Activated CD4-positive, alpha-beta T cell treated with anti-CD3 and anti-CD28 coated beads for 36 hours (primary cell): ENCODE results near the gene RAB3IL1. TPM values are rescaled to one million over a fixed set of nuclear protein-coding genes. Genes with fewer than 3 reads are reported as not detected.
"Not testable (repeated sequence)": the region's sequence is repeated elsewhere in the genome, so short reads cannot be mapped to it uniquely, and the experiment has no call there.

ENCODE experiments used
- ATAC-seq: fragments of 200-7000 bp; cut with Tn5 transposase; one replicate; pipeline ENCODE4 v1.10.0; 2021; ENCODE audit warnings: mild to moderate bottlenecking, moderate library complexity
- CTCF ChIA-PET: fragments of 350-600 bp; sonication (Branson Sonifier 250); formaldehyde crosslinking; loops from one replicate; lab custom pipeline; 2021; ENCODE audit warnings: antibody characterized with exemption; lab: Charles Lee
- POLR2A ChIA-PET: fragments of 350-600 bp; sonication (Branson Sonifier 250); formaldehyde crosslinking; loops from one replicate; lab custom pipeline; 2021; ENCODE audit warnings: antibody characterized with exemption, inconsistent platforms; lab: Charles Lee
- DNase-seq: peaks from one replicate; pipeline ENCODE4 v3.0.0-alpha.2; 2020
- H3K27ac Mint-ChIP-seq: one replicate; pipeline ENCODE4 v1.8.0; 2021; ENCODE audit warnings: mixed read lengths
- H3K27me3 Mint-ChIP-seq: one replicate; pipeline ENCODE4 v1.8.0; 2021; ENCODE audit warnings: mixed read lengths
- H3K36me3 Mint-ChIP-seq: one replicate; pipeline ENCODE4 v1.8.0; 2021; ENCODE audit warnings: low read depth, mixed read lengths
- H3K4me1 Mint-ChIP-seq: one replicate; pipeline ENCODE4 v1.8.0; 2021; ENCODE audit warnings: mixed read lengths
- H3K4me3 Mint-ChIP-seq: one replicate; pipeline ENCODE4 v1.8.0; 2021; ENCODE audit warnings: mild to moderate bottlenecking, moderate library complexity, mixed read lengths
- H3K9me3 Mint-ChIP-seq: one replicate; pipeline ENCODE4 v1.8.0; 2021; ENCODE audit warnings: low read depth, mixed read lengths
- intact Hi-C, 2 experiments: fragments of 100-400 bp; cut with DNase I in 1 of 2; cut with micrococcal nuclease in 1 of 2; formaldehyde crosslinking; loops; one replicate each; pipeline versions ENCODE4 v1.14.2 to v1.15.1; 2022 to 2024; cut with DNase I, micrococcal nuclease
- total RNA-seq, 2 experiments: library from RNA; stranded (reverse); gene quantifications; one replicate each; pipeline ENCODE4 v1.2.3, GENCODE V29; 2021

RAB3IL1 gene
- total RNA-seq, 2 experiments from 2014 or later, result 0.09 TPM; not detected in 1

DNA sequence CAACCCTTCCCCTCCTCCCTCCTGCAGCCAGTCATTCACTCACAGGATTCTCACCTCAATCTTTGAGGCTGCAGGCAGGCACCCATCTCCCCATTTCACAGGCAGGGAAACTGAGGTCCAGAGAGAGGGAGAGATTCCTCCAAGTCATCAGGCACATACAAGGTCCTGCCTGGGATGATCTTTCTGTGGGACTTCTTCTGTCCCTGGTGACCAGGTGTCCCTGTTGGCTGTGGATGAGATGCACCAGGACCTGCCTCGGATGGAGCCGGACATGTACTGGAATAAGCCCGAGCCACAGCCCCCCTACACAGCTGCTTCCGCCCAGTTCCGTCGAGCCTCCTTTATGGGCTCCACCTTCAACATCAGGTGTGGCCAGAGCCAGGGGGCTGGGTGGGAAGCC, 42.3 kb upstream of the RAB3IL1 start:
- H3K27me3 Mint-ChIP-seq, result peaks cover 11% of the 10 kb centered on the region
- peaks cover 17% of the 10 kb centered on the region for H3K36me3 Mint-ChIP-seq
- ChIA-PET CTCF (interaction anchor here (0.7 to 3.2 kb wide), 3 partner anchors 11 to 131 kb away, joined by 3 to 14 read pairs (median 3); no protein-coding TSS in a partner anchor), POLR2A (no interaction called here)
- ATAC-seq (no peak), DNase-seq (no peak)
- H3K9me3 Mint-ChIP-seq, result no peaks in the 10 kb centered on the region
- no peak overlapping the region for H3K27ac Mint-ChIP-seq
- intact Hi-C loops, result no loop called here
- H3K4me3 Mint-ChIP-seq, result no peak overlapping the region
- peaks cover 22% of the 10 kb centered on the region for H3K4me1 Mint-ChIP-seq

GRCh38 chr11:61959114-61959513, 41.7 kb upstream of the RAB3IL1 start:
- H3K4me3 Mint-ChIP-seq, result no peak overlapping the region
- H3K4me1 Mint-ChIP-seq, result peaks cover 17% of the 10 kb centered on the region
- POLR2A ChIA-PET, result no interaction called here
- H3K36me3 Mint-ChIP-seq, result peaks cover 11% of the 10 kb centered on the region
- DNase-seq (no peak), ATAC-seq (peak; percentile 20)
- H3K27ac Mint-ChIP-seq, result no peak overlapping the region
- CTCF ChIA-PET, result interaction anchor here (0.7 to 3.2 kb wide), 3 partner anchors 12 to 132 kb away, joined by 3 to 14 read pairs (median 3); no protein-coding TSS in a partner anchor
- intact Hi-C loops, result no loop called here
- H3K9me3 Mint-ChIP-seq, result no peaks in the 10 kb centered on the region
- peaks cover 15% of the 10 kb centered on the region for H3K27me3 Mint-ChIP-seq

DNA sequence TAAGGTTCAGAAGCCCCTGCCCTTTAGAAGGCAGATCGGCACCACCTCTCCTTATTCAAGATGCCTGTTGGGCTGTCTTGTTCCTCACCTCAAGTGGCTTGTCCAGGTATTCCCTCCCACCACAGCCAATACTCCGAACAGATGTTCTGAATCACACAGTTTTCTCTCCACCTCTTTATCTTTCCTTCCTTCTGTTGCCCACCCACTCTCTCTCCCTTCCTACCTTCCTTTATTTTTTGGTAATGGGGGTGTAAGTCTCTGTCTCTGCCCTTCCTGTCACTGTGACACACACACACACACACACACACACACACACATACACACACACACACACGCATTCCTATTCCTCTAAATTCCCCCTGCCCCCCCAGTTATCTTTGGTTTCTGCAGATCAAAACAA, 41.2 kb upstream of the RAB3IL1 start:
- Mint-ChIP-seq H3K4me1 (peaks cover 12% of the 10 kb centered on the region), H3K27ac (no peak overlapping the region), H3K27me3 (peaks cover 17% of the 10 kb centered on the region), H3K36me3 (peaks cover 6% of the 10 kb centered on the region), H3K9me3 (no peaks in the 10 kb centered on the region), H3K4me3 (no peak overlapping the region)
- POLR2A ChIA-PET, result no interaction called here
- CTCF ChIA-PET, result interaction anchor here (0.9 kb wide), 1 partner anchor 124 kb away, joined by 5 read pairs; no protein-coding TSS in a partner anchor
- DNase-seq (no peak), ATAC-seq (no peak)
- intact Hi-C loops, result no loop called here

- H3K9me3 Mint-ChIP-seq, result no peaks in the 10 kb centered on the region
- ChIA-PET CTCF (interaction anchor here (0.9 to 1.3 kb wide), 2 partner anchors 10 to 125 kb away, joined by 4 to 5 read pairs; no protein-coding TSS in a partner anchor), POLR2A (no interaction called here)
- DNase-seq, result no peak
- no peak overlapping the region for H3K27ac Mint-ChIP-seq
- peaks cover 5% of the 10 kb centered on the region for H3K4me1 Mint-ChIP-seq
- H3K27me3 Mint-ChIP-seq, result peaks cover 17% of the 10 kb centered on the region
- H3K36me3 Mint-ChIP-seq, result no peaks in the 10 kb centered on the region
- no peak overlapping the region for H3K4me3 Mint-ChIP-seq
- ATAC-seq, result no peak
- intact Hi-C loops, result no loop called here
Measured at GRCh38 chr11:61957021-61957770, 39.8 kb upstream of the RAB3IL1 start.

DNA sequence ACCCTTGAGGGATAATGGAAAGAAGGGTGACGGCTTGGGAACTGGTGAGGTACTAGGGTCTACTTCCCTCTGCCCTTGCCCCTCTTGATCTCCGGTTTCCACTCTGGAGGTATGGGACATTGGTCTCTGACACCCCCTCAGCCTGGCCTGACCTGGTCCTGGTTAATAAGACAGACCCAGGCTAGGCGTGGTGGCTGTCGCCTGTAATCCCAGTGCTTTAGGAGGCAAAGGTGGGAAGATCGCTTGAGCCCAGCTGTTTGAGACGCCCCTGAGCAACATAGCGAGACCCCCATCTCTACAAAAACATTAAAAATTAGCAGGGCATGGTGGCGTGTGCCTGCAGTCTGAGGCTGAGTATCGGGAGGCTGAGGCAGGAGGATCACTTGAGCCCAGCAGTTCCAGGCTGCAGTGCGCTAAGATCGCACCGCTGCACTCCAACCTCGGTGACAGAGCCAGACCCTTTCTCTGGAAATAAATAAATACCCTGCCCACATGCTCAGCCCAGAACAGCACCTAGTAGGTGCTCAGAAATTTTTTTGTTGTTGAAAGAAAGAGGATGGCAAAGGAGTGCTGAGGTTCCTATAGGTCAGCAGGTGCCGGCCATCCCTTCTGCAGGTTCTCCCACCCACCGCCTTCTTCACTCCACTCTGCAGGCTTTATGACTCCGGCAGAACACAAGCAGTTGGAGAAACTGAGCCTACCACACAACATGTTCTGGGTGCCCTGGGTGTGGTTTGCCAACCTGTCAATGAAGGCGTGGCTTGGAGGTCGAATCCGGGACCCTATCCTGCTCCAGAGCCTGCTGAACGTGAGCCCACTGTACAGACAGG, 39.0 kb upstream of the RAB3IL1 start:
- no peak overlapping the region for H3K27ac Mint-ChIP-seq
- no peak for ATAC-seq
- POLR2A ChIA-PET, result no interaction called here
- H3K4me1 Mint-ChIP-seq, result peaks cover 5% of the 10 kb centered on the region
- no peak for DNase-seq
- CTCF ChIA-PET, result interaction anchor here (1.3 kb wide), 1 partner anchor 9 kb away, joined by 4 read pairs; no protein-coding TSS in a partner anchor
- H3K9me3 Mint-ChIP-seq, result no peaks in the 10 kb centered on the region
- H3K36me3 Mint-ChIP-seq, result no peaks in the 10 kb centered on the region
- intact Hi-C loops, result no loop called here
- H3K4me3 Mint-ChIP-seq, result no peak overlapping the region
- H3K27me3 Mint-ChIP-seq, result peaks cover 17% of the 10 kb centered on the region

GRCh38 chr11:61955422-61956135, 38.2 kb upstream of the RAB3IL1 start:
- Mint-ChIP-seq H3K36me3 (no peaks in the 10 kb centered on the region), H3K27ac (no peak overlapping the region), H3K4me1 (peaks cover 5% of the 10 kb centered on the region), H3K4me3 (no peak overlapping the region), H3K9me3 (no peaks in the 10 kb centered on the region), H3K27me3 (peaks cover 17% of the 10 kb centered on the region)
- ChIA-PET POLR2A (no interaction called here), CTCF (no interaction called here)
- DNase-seq (peak; percentile 66), ATAC-seq (peak; percentile 67)
- intact Hi-C loops, result no loop called here

DNA sequence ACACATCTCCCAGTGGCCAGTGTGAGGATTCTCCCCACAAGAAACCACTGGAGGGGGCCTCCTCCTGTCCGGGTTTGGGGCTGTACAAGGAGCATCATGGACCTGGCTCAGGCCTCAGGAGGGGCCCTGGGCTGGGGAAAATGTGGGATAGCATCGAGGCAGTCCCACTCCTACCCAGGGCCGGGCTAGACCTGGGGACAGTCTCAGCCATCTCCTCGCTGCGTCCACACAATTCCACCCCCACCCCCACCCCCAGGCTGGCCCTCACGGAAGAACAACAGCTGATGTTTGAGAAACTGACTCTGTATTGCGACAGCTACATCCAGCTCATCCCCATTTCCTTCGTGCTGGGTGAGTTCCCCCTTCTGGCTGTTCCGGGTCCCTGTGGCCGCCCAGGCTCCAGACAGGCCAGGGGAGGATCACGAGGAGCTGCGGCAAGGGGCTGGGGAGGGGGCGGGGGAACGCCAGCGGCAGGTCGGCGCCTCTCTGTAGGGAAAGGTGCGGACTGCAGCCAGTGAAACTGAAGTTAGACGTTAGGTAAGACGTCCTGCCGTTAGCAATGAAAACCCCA, 37.6 kb upstream of the RAB3IL1 start:
- ATAC-seq (no peak), DNase-seq (peak; percentile 38)
- Mint-ChIP-seq H3K36me3 (no peaks in the 10 kb centered on the region), H3K9me3 (no peaks in the 10 kb centered on the region), H3K4me3 (no peak overlapping the region), H3K4me1 (peaks cover 5% of the 10 kb centered on the region), H3K27me3 (peaks cover 17% of the 10 kb centered on the region), H3K27ac (no peak overlapping the region)
- POLR2A ChIA-PET, result no interaction called here
- intact Hi-C loops, result no loop called here
- CTCF ChIA-PET, result no interaction called here

- Mint-ChIP-seq H3K9me3 (no peaks in the 10 kb centered on the region), H3K4me1 (peaks cover 10% of the 10 kb centered on the region), H3K27me3 (peaks cover 17% of the 10 kb centered on the region), H3K27ac (no peak overlapping the region), H3K36me3 (no peaks in the 10 kb centered on the region), H3K4me3 (no peak overlapping the region)
- ATAC-seq (no peak), DNase-seq (no peak)
- ChIA-PET POLR2A (no interaction called here), CTCF (no interaction called here)
- intact Hi-C loops, result no loop called here
Measured at GRCh38 chr11:61954106-61954850, 36.9 kb upstream of the RAB3IL1 start.

- ATAC-seq, DNase-seq, intact Hi-C loops, H3K9me3 Mint-ChIP-seq, H3K4me3 Mint-ChIP-seq, POLR2A ChIA-PET, H3K27ac Mint-ChIP-seq, H3K36me3 Mint-ChIP-seq: not testable (repeated sequence)
- CTCF ChIA-PET, result interaction anchor here (1.2 kb wide), 1 partner anchor 128 kb away, joined by 3 read pairs; no protein-coding TSS in a partner anchor
- Mint-ChIP-seq H3K4me1 (peaks cover 10% of the 10 kb centered on the region), H3K27me3 (peaks cover 17% of the 10 kb centered on the region)
Measured at GRCh38 chr11:61953632-61954031, 36.3 kb upstream of the RAB3IL1 start.

- Mint-ChIP-seq H3K27ac (no peak overlapping the region), H3K36me3 (no peaks in the 10 kb centered on the region), H3K4me3 (no peak overlapping the region), H3K9me3 (no peaks in the 10 kb centered on the region), H3K27me3 (peaks cover 19% of the 10 kb centered on the region), H3K4me1 (peaks cover 10% of the 10 kb centered on the region)
- DNase-seq, result no peak
- CTCF ChIA-PET, result interaction anchor here (0.6 to 4.1 kb wide), 3 partner anchors 55 to 444 kb away, joined by 3 to 22 read pairs (median 3); no protein-coding TSS in a partner anchor
- POLR2A ChIA-PET, result no interaction called here
- intact Hi-C loops, result no loop called here
- no peak for ATAC-seq
Measured at GRCh38 chr11:61952882-61953281, 35.5 kb upstream of the RAB3IL1 start.
